ENCODE results near the gene IGFBP4. TPM values are rescaled to one million over a fixed set of nuclear protein-coding genes. Genes with fewer than 3 reads are reported as not detected.

IGFBP4 gene
- total RNA-seq, 1 donor from 2014 or later = 37.4 TPM

DNA sequence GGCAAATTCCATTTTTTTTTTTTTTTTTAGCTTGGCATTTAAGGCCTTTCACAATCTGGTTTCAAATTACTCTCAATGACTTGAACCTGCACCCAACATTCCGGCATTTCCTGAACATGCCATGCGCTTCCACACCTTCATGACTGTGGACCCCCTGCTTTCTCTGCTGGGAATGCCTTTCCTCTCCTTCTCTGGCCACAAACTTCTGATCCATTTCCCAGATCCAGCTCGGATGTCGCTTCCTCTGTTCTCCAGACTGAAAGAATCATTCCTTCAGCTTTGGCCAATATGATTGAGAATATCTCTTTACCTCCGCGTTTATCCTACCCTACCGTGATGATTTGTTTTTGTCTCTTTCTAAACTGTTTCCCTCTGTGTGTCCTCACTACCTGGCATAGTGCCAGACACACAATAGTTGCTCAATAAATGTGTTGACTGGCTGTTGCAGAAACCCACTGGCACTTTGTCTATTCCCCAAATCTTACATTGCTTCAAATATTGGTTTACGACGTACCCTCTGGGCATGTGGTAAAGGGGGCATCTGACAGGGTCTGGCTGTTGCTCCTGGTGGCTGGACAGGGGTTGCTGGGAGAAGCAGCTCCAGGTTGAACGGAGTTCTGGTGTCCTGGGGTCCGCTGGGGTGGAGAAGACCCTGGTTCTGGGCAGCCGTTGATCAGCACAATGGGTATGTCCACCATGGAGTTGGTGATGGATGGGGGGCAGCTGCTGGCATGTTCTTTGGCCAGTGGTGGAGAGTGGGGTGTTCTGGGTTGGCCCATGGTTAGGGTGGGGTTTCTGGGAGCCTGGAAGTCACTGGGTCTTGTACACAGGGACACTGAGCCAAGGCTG lies 43.5 kb downstream of the IGFBP4 start:
- no peak for DNase-seq (ENCODE audit: low read depth)

- DNase-seq (ENCODE audit: low read depth) = peak; percentile 32
Measured at GRCh38 chr17:40487371-40488020, 44.2 kb downstream of the IGFBP4 start.

DNA sequence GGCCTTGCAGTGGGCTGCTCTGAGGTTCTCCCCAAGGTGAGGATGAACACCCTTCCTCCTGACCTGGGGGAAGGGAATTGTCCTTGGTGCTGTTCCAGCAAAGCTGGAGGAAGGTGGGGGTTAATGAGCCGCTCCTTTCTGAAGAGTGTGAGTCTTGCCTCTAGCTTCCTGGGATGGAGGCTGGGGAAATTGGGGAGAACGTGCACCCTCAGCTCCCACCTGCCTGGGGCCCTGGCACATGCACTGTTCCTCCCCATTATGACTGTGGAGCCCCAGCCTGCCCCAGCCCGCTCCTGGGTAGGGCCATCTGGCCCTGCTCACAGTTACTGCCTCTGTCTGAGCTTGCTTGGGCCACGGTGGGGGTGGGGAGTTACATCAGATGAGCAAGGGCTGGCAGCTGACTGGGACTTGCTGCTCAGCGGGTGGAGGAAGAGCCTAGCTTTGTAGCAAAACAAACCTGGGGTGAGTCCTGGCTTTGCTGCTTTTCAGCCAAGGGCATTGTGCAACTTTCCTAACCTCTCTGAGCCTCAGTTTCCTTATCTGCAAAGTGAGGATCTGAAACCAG lies 47.1 kb downstream of the IGFBP4 start:
- DNase-seq (ENCODE audit: low read depth) = peak; percentile 71

- no peak for DNase-seq (ENCODE audit: low read depth)
Measured at GRCh38 chr17:40490982-40491381, 47.7 kb downstream of the IGFBP4 start.

GRCh38 chr17:40491486-40491885 lies 48.2 kb downstream of the IGFBP4 start:
- DNase-seq (ENCODE audit: low read depth) = no peak

GRCh38 chr17:40493697-40494096 lies 50.4 kb downstream of the IGFBP4 start:
- no peak for DNase-seq (ENCODE audit: low read depth)

GRCh38 chr17:40495140-40495539 lies 51.9 kb downstream of the IGFBP4 start:
- no peak for DNase-seq (ENCODE audit: low read depth)

DNA sequence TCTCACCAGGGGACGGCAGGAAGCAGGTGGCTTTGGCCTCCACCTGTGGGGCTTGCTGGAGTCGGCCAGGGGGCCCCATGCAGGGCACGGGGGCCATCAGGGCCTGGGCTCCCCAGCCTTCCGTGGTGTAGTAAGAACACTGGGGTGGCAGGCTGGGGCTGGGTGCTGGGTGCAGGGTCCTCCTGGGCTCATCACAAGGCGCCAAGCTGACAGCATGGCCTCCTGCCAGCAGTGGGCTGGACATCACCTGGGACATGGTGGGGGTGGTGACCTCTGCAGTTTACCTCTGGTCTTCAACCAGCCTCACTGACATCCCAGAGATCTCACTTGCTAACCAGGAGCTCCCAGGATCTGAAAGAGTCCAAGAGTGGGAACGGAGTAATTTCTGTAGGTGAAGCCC lies 52.9 kb downstream of the IGFBP4 start:
- DNase-seq (ENCODE audit: low read depth) = no peak

- DNase-seq (ENCODE audit: low read depth) = no peak
Measured at GRCh38 chr17:40496634-40497420, 53.6 kb downstream of the IGFBP4 start.

DNA sequence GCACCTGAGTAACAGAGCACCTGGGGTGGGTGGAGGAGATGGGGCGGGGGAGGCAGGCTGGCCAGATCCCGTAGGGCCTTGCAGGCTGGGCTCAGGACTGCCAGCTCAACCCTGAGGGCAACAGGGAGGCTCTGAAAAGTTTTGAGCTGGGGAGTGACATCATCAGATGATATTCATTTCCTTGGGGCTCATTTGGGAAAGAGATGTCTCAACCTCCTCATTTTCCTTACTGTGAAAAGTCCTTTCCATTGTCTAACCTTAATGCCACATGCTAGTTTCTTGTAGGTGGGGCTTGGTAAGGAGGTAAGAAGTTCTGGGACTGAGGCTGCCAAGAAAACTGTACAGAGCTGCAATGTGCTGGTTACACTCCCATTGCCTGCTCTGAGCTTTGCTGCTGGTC lies 54.4 kb downstream of the IGFBP4 start:
- no peak for DNase-seq (ENCODE audit: low read depth)

- DNase-seq (ENCODE audit: low read depth) = no peak
Measured at GRCh38 chr17:40498281-40499084, 55.2 kb downstream of the IGFBP4 start.

DNA sequence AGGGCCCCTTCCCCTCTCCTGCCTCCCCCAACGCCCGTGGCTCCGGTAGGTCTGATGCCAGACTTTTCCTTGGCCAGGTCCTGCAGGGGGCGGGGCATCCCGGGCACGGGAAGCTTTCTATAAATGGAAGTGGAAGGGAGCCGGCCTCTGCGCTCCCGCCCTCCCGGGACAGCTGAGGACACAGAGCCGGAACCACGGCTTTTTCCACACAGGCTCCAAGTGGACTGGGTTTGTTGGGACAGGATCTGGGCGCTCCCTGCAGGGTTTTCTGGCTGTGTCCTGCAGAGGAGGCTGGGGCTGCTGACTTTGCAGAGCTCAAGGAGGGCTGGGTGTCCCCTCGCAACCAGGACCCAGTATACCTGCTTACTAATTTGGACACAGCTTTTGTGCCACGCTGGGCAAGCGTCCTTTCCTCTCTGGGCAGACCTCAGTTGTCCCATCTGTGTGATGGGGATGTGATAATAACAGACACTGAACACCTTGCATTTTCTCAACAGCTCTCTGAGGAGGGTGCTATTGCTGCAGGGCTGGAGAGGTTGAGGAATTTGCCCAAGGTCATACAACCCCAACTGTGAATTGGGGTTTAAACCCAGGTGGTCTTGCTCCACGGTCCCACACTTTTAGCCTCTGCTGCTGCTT lies 56.4 kb downstream of the IGFBP4 start:
- peak; percentile 83 for DNase-seq (ENCODE audit: low read depth)

DNA sequence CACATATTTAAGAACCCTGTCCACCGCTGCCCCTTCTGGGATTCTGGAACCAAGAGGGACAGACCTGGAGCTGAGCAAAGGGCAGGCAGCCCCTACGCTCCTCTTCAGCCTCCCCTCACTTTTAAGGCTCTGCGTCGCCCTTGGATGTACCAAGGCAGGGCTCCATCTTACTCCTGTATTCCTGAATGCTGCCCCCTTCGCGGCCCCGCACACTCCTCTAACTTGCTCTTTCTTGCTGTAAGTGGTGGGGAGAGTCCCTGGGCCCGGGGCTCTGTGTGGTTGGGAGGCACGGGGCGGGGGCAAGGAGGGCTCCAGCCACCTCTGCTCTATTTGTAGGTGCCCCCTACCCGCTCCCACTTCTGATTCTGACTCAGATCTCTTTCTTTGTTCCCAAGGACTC lies 56.9 kb downstream of the IGFBP4 start:
- DNase-seq (ENCODE audit: low read depth) = no peak

DNA sequence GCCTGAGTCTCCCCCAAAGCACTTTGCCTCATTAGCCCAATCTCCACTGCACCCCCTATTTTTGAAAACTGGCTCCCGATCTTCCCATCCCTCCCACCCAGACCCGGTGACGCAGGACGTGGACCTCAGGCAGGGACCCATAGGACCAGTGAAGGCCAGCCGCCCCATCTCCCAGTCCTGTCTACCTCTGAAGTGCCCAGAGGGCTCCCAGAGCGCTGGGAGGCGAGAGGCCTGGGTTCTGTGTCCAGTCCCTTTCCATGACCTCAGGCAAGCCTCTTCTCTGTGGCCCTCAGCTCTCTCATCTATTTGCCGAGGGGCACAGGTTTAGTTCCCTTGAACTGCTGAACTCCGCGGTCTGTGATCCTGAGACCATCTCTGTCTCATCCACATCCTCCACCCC lies 57.5 kb downstream of the IGFBP4 start:
- no peak for DNase-seq (ENCODE audit: low read depth)

- no peak for DNase-seq (ENCODE audit: low read depth)
Measured at GRCh38 chr17:40501499-40501911, 58.3 kb downstream of the IGFBP4 start, which contains the start of gene TNS4. TNS4 (minus strand) TSS chr17:40501623; CDS start chr17:40496425, 5,198 bp downstream.

GRCh38 chr17:40502716-40503115 lies 59.5 kb downstream of the IGFBP4 start:
- DNase-seq (ENCODE audit: low read depth) = no peak

GRCh38 chr17:40503154-40503553 lies 59.9 kb downstream of the IGFBP4 start:
- no peak for DNase-seq (ENCODE audit: low read depth)

DNA sequence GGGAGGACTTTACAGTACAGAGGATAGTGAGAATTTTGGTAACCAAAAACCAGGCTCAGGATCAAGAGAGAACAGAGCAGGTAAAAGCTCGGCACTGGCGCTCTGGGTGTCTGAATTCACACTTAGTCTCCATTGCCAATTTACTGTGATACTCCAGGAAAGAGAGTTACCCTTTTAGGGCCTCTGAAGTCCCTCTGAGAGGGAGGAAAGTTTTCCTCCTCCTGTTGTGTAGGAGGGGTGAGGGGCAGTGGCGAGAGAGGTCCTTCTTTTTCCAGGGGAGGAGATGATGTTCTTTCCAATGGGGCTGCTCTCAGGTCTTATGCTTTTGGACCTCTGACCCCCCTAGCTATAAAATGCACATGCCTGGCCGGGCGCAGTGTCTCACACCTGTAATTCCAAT lies 63.5 kb downstream of the IGFBP4 start:
- no peak for DNase-seq (ENCODE audit: low read depth)
